Thyroid gland (tissue), 4 donors: ENCODE measurements around the gene POLR1C. TPM values are rescaled to one million over a fixed set of nuclear protein-coding genes. Genes with fewer than 3 reads are reported as not detected.

ENCODE experiments used
- DNase-seq, 2 donors: peaks; one replicate each; pipeline ENCODE4 v3.0.0-alpha.2; 2019
- H3K27ac ChIP-seq, 3 donors: fragments of 200-600 bp; sonication (generic); 1 replicate in 2 of 3; 2 replicates in 1 of 3; pipeline ENCODE4 v1.5.1; 2016 to 2019; ENCODE audit warnings: mild to moderate bottlenecking in 1 of 3, moderate library complexity in 1 of 3
- H3K27me3 ChIP-seq: fragments of 200-600 bp; sonication (generic); one replicate; pipeline ENCODE4 v1.5.1; 2019
- H3K36me3 ChIP-seq, 2 donors: fragments of 200-600 bp; sonication (generic); one replicate each; pipeline ENCODE4 v1.5.1; 2016 to 2019
- H3K4me1 ChIP-seq, 2 donors: fragments of 200-600 bp; sonication (generic); one replicate each; pipeline ENCODE4 v1.5.1; 2017 to 2019
- H3K4me3 ChIP-seq, 3 donors: fragments of 200-600 bp; sonication (generic); replicated peaks in 1 of 3; 1 replicate in 2 of 3; 2 replicates in 1 of 3; pipeline ENCODE4 v1.5.1; 2016; ENCODE audit warnings: mild to moderate bottlenecking in 1 of 3
- H3K9me3 ChIP-seq: fragments of 200-600 bp; sonication (generic); one replicate; pipeline ENCODE4 v1.5.1; 2017
- CTCF ChIP-seq, 6 experiments: fragments of 200-600 bp in 3 of 6; fragments of 450-650 bp in 3 of 6; sonication (generic) in 3 of 6; IDR thresholded peaks; one replicate each; pipeline ENCODE4 v1.5.1; 2016 to 2019; ENCODE audit warnings: antibody characterized with exemption in 6 of 6, mild to moderate bottlenecking in 2 of 6, inconsistent platforms in 1 of 6, moderate library complexity in 1 of 6
- POLR2A ChIP-seq, 2 donors: fragments of 450-650 bp; IDR thresholded peaks; one replicate each; pipeline ENCODE4 v1.6.1; 2017; ENCODE audit warnings: antibody characterized with exemption in 2 of 2, mild to moderate bottlenecking in 2 of 2, moderate library complexity in 1 of 2
- WGBS, 2 donors: methylation state at CpG; one replicate each; pipeline ENCODE4 v1.1.5; 2017; 5-methylcytosine and 5-hydroxymethylcytosine counted together
- intact Hi-C: fragments of 100-400 bp; cut with DNase I; formaldehyde crosslinking; loops from one replicate; pipeline ENCODE4 v1.15.1; 2023
- total RNA-seq, 4 donors: library from RNA; depleted of rRNA; stranded (reverse); fragments of >200 nt; gene quantifications; one replicate each; pipeline ENCODE4 v1.2.3, GENCODE V29; 2016

Gene POLR1C
- total RNA-seq, 4 donors from 2014 or later: 27.6 to 41.9 (median 38.2) TPM

- peaks cover 48 to 51% of the 10 kb centered on the region in 2 donors for H3K36me3 ChIP-seq
- intact Hi-C loops: no loop called here
- H3K27me3 ChIP-seq: no peaks in the 10 kb centered on the region
- TF ChIP-seq POLR2A (IDR thresholded peaks at IDR 0.05): no peak
- 79 to 85% methylated on average over 10 of the region's 12 CpGs for WGBS, 2 donors
- peaks cover 0 to 4% of the 10 kb centered on the region in 2 donors for H3K4me1 ChIP-seq
- no peaks in the 10 kb centered on the region for H3K9me3 ChIP-seq
- H3K27ac ChIP-seq: no peak overlapping the region
- no peak for DNase-seq
- no peak overlapping the region for H3K4me3 ChIP-seq
Measured at GRCh38 chr6:43499028-43499815, 17.7 kb upstream of the POLR1C start.

- TF ChIP-seq CTCF (IDR thresholded peaks at IDR 0.05) (no peak), POLR2A (IDR thresholded peaks at IDR 0.05) (no peak)
- H3K36me3 ChIP-seq: peaks cover 54 to 61% of the 10 kb centered on the region in 2 donors
Measured at GRCh38 chr6:43500921-43501320, 16.0 kb upstream of the POLR1C start.

GRCh38 chr6:43502666-43503065, 14.2 kb upstream of the POLR1C start:
- H3K4me3 ChIP-seq: no peak overlapping the region
- intact Hi-C loops: loop anchor here (10.0 kb wide), 1 partner anchor 138 kb away; the partner anchor contains the start of gene ZNF318
- TF ChIP-seq CTCF (IDR thresholded peaks at IDR 0.05): no peak
- TF ChIP-seq POLR2A (IDR thresholded peaks at IDR 0.05): no peak
- no peaks in the 10 kb centered on the region for H3K27me3 ChIP-seq
- peaks cover 54 to 61% of the 10 kb centered on the region in 2 donors for H3K36me3 ChIP-seq
- no peaks in the 10 kb centered on the region for H3K9me3 ChIP-seq
- WGBS, 2 donors: 80 to 91% methylated on average over 3 to 4 of the region's 4 CpGs
- no peak for DNase-seq
- peaks cover 0 to 4% of the 10 kb centered on the region in 2 donors for H3K4me1 ChIP-seq
- H3K27ac ChIP-seq: no peak overlapping the region

More at GRCh38 chr6:43500921-43501320, 16.0 kb upstream of the POLR1C start:
- no peak overlapping the region for H3K4me3 ChIP-seq
- no peaks in the 10 kb centered on the region for H3K9me3 ChIP-seq
- H3K27ac ChIP-seq: no peak overlapping the region
- peaks cover 0 to 4% of the 10 kb centered on the region in 2 donors for H3K4me1 ChIP-seq
- intact Hi-C loops: loop anchor here (10.0 kb wide), 1 partner anchor 136 kb away; the partner anchor contains the start of gene ZNF318
- H3K27me3 ChIP-seq: no peaks in the 10 kb centered on the region
- WGBS, 2 donors: 95 to 98% methylated on average over 3 of the region's 3 CpGs
- no peak for DNase-seq

GRCh38 chr6:43503443-43503842, 13.4 kb upstream of the POLR1C start:
- H3K36me3 ChIP-seq: peaks cover 53 to 54% of the 10 kb centered on the region in 2 donors
- no peak overlapping the region for H3K4me3 ChIP-seq
- DNase-seq: no peak
- no peaks in the 10 kb centered on the region for H3K9me3 ChIP-seq
- H3K4me1 ChIP-seq: peaks cover 0 to 4% of the 10 kb centered on the region in 2 donors
- no peak overlapping the region for H3K27ac ChIP-seq
- intact Hi-C loops: loop anchor here (10.0 kb wide), 1 partner anchor 139 kb away; the partner anchor contains the start of gene ZNF318
- no peak for TF ChIP-seq CTCF (IDR thresholded peaks at IDR 0.05)
- TF ChIP-seq POLR2A (IDR thresholded peaks at IDR 0.05): no peak
- WGBS, 2 donors: 91 to 92% methylated on average over 8 of the region's 8 CpGs
- H3K27me3 ChIP-seq: no peaks in the 10 kb centered on the region

GRCh38 chr6:43504756-43505593, 11.9 kb upstream of the POLR1C start:
- intact Hi-C loops: loop anchor here (5.0 to 10.0 kb wide), 2 partner anchors 140 to 243 kb away; partner anchors contain the start of gene ZNF318
- WGBS, 2 donors: 92 to 93% methylated on average over 7 to 21 of the region's 26 CpGs

More at GRCh38 chr6:43504756-43505593, 11.9 kb upstream of the POLR1C start:
- Histone ChIP-seq H3K36me3 (peaks cover 38 to 40% of the 10 kb centered on the region in 2 donors), H3K4me3 (no peak overlapping the region), H3K27me3 (no peaks in the 10 kb centered on the region), H3K4me1 (peaks cover 5 to 11% of the 10 kb centered on the region in 2 donors), H3K9me3 (no peaks in the 10 kb centered on the region), H3K27ac (no peak overlapping the region)
- no peak for TF ChIP-seq POLR2A (IDR thresholded peaks at IDR 0.05)
- TF ChIP-seq CTCF (IDR thresholded peaks at IDR 0.05): no peak
- no peak for DNase-seq
